A549 (cell line): ENCODE results near the gene SPIB.
A peak's percentile ranks its signal among the peaks of the same experiment; 100 is the strongest.

Experiments used
- CTCF ChIP-seq: fragments of >200 bp; sonication (Bioruptor Twin); formaldehyde crosslinking; IDR thresholded peaks from 3 replicates; pipeline ENCODE4 v1.5.1; 2016
- EP300 ChIP-seq, 2 experiments: fragments of >200 bp; sonication (Bioruptor Twin); formaldehyde crosslinking; IDR thresholded peaks; 2 replicates in 1 of 2; 3 replicates in 1 of 2; pipeline ENCODE4 v1.6.1; 2016 to 2017
- GATA3 ChIP-seq: IDR thresholded peaks from 2 replicates; pipeline ENCODE4 v1.6.1; 2012; ENCODE audit warnings: borderline replicate concordance
- KDM1A ChIP-seq: fragments of 200-600 bp; sonication (generic); IDR thresholded peaks from 2 replicates; pipeline ENCODE4 v1.6.1; 2016; ENCODE audit warnings: low read depth, mild to moderate bottlenecking
- MAFK ChIP-seq: fragments of 450-650 bp; IDR thresholded peaks from 2 replicates; pipeline ENCODE4 v1.6.1; 2014; ENCODE audit not compliant: partially characterized antibody
- NFE2L2 ChIP-seq: fragments of 150-350 bp; conservative IDR thresholded peaks from 2 replicates; pipeline ENCODE4 v1.6.1; 2014; ENCODE audit warnings: low read length
- POLR2A ChIP-seq: IDR thresholded peaks from 2 replicates; pipeline ENCODE4 v1.6.1; 2012; ENCODE audit warnings: mild to moderate bottlenecking, low read length
- RFX5 ChIP-seq: fragments of 450-650 bp; IDR thresholded peaks from 2 replicates; pipeline ENCODE4 v1.7.1; 2014; ENCODE audit warnings: antibody characterized with exemption, mild to moderate bottlenecking, moderate library complexity
- USF2 ChIP-seq: fragments of 450-650 bp; IDR thresholded peaks from 2 replicates; pipeline ENCODE4 v1.6.1; 2014; ENCODE audit warnings: antibody characterized with exemption

GRCh38 chr19:50376166-50377050 is 42.3 kb upstream of the SPIB start, which contains the start of gene NR1H2:
- TF ChIP-seq KDM1A, result no peak
- TF ChIP-seq GATA3, result no peak; the same call in 1 of the 2 replicates
- TF ChIP-seq NFE2L2, result no peak
- TF ChIP-seq CTCF, result no peak
- TF ChIP-seq POLR2A, result peak; percentile 20; the same call in 1 of the 2 replicates
- TF ChIP-seq RFX5, result peak; percentile 61
- TF ChIP-seq MAFK, result no peak
- TF ChIP-seq EP300 (IDR thresholded peaks at IDR 0.05), result no peak
- TF ChIP-seq USF2, result no peak
